PC-9 (cell line): Measurements from ENCODE around the gene MCF2L. TPM values are rescaled to one million over a fixed set of nuclear protein-coding genes. Genes with fewer than 3 reads are reported as not detected.
A peak's percentile ranks its signal among the peaks of the same experiment; 100 is the strongest.

ENCODE experiments used
- BruUV-seq: library from RNA; stranded (reverse); fragments of 400-500 nt; replicated peaks from 2 replicates; lab custom pipeline; 2021; lab: Mats Ljungman, UMichigan
- CTCF ChIA-PET: fragments of 300-600 bp; sonication (Branson Sonifier 250); formaldehyde crosslinking; loops from one replicate; lab custom pipeline; 2022; ENCODE audit warnings: antibody characterized with exemption; lab: Charles Lee
- POLR2A ChIA-PET: fragments of 300-600 bp; sonication (Branson Sonifier 250); formaldehyde crosslinking; loops from one replicate; lab custom pipeline; 2022; ENCODE audit warnings: antibody characterized with exemption; ENCODE audit not compliant: unreplicated experiment; lab: Charles Lee
- DNase-seq, 2 experiments: peaks; one replicate each; pipeline versions ENCODE4 v3.0.0 to v3.0.0-alpha.2; 2015 to 2022; ENCODE audit warnings: mixed read lengths in 1 of 2
- H2AFZ ChIP-seq: fragments of 200-600 bp; sonication (generic); 2 replicates; pipeline ENCODE4 v1.8.1; 2017; ENCODE audit warnings: antibody characterized with exemption
- H3F3A ChIP-seq: fragments of 200-600 bp; sonication (generic); 2 replicates; pipeline ENCODE4 v1.8.1; 2017; ENCODE audit warnings: antibody characterized with exemption, mild to moderate bottlenecking, low read depth; ENCODE audit not compliant: insufficient read depth
- H3K27ac ChIP-seq: fragments of 200-600 bp; sonication (generic); 2 replicates; pipeline ENCODE4 v1.6.1; 2016; ENCODE audit warnings: mixed run types
- H3K27me3 ChIP-seq: fragments of 200-600 bp; sonication (generic); 2 replicates; pipeline ENCODE4 v1.6.1; 2016; ENCODE audit warnings: low read depth, mixed run types; ENCODE audit not compliant: insufficient read depth
- H3K36me3 ChIP-seq: fragments of 200-600 bp; sonication (generic); 2 replicates; pipeline ENCODE4 v1.6.1; 2016; ENCODE audit warnings: low read depth, mixed run types
- H3K4me1 ChIP-seq: fragments of 200-600 bp; sonication (generic); replicated peaks from 2 replicates; pipeline ENCODE4 v1.6.1; 2016; ENCODE audit warnings: mixed run types; ENCODE audit not compliant: insufficient read depth
- H3K4me2 ChIP-seq: fragments of 200-600 bp; sonication (generic); 2 replicates; pipeline ENCODE4 v1.6.1; 2017; ENCODE audit warnings: mixed run types
- H3K4me3 ChIP-seq: fragments of 200-600 bp; sonication (generic); 2 replicates; pipeline ENCODE4 v1.6.1; 2016; ENCODE audit warnings: mixed run types
- H3K79me2 ChIP-seq: fragments of 200-600 bp; sonication (generic); 2 replicates; pipeline ENCODE4 v1.6.1; 2017; ENCODE audit warnings: low read depth, mixed run types
- H3K9me2 ChIP-seq: fragments of 200-600 bp; sonication (generic); 2 replicates; pipeline ENCODE4 v1.8.1; 2017; ENCODE audit warnings: mild to moderate bottlenecking; ENCODE audit not compliant: insufficient read depth
- H3K9me3 ChIP-seq: fragments of 200-600 bp; sonication (generic); 2 replicates; pipeline ENCODE4 v1.8.1; 2016; ENCODE audit warnings: low read depth; ENCODE audit not compliant: insufficient read depth
- H4K20me1 ChIP-seq: fragments of 200-600 bp; sonication (generic); 2 replicates; pipeline ENCODE4 v1.8.1; 2017; ENCODE audit not compliant: insufficient read depth
- CTCF ChIP-seq: fragments of 200-600 bp; sonication (generic); conservative IDR thresholded peaks from 2 replicates; pipeline ENCODE4 v1.6.1; 2017; ENCODE audit warnings: mixed run types, antibody characterized with exemption, mild to moderate bottlenecking, moderate library complexity
- EZH2 ChIP-seq: fragments of 200-600 bp; sonication (generic); IDR thresholded peaks from 2 replicates; pipeline ENCODE4 v1.8.0; 2017; ENCODE audit warnings: antibody characterized with exemption, low read depth
- intact Hi-C: fragments of 100-400 bp; cut with micrococcal nuclease; formaldehyde crosslinking; loops from one replicate; pipeline ENCODE4 v1.10.0; 2022; ENCODE audit not compliant: unreplicated experiment
- total RNA-seq: library from RNA; stranded (reverse); gene quantifications from 2 replicates; pipeline ENCODE4 v1.2.3, GENCODE V29; 2021

The MCF2L gene
- total RNA-seq, 1 experiment from 2014 or later = 28.2 TPM

DNA sequence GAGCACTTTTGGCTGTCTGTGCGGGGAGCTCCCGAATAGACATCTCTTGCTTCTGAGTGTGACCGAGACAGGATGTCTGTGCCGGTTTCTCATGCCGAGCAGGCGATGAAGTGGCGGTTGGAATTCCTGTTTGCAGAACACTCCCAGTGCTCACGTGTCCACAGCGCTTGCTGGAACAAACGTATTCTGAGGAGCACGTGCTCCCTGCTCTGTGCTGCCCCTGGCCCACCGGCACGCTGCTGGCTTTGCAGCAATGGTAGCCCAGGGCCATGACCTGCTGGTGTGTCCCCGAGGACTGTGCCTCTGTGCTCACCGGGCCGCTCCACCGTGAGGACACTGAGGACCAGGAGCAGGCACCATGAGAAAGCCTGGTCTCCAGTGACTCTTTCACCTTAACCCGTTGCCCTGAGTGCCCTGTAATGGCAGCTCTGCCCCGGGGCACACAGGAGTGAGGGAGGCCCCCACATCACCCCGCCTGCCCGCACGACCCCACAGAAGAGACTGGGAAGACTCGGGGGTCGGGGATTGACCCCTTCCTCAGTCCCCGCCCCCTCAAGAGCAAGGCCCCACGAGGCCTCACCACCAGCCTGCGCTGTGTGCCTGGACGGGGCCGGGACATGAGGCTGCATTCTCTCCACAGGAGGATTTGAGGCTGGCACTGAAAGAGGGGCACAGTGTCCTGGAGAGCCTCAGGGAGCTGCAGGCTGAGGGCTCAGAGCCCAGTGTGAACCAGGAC lies 96.6 kb downstream of the MCF2L start:
- CTCF ChIA-PET = no interaction called here
- no peak overlapping the region for H3K27ac ChIP-seq
- no peaks in the 10 kb centered on the region for H4K20me1 ChIP-seq
- H3K9me3 ChIP-seq = no peaks in the 10 kb centered on the region
- H3K4me1 ChIP-seq = peaks cover 13% of the 10 kb centered on the region
- TF ChIP-seq CTCF (no peak), EZH2 (no peak)
- intact Hi-C loops = loop anchor here (2.0 kb wide), 2 partner anchors 43 to 65 kb away; no protein-coding TSS in a partner anchor
- no peaks in the 10 kb centered on the region for H3K27me3 ChIP-seq
- H3K36me3 ChIP-seq = no peaks in the 10 kb centered on the region
- no peaks in the 10 kb centered on the region for H3K9me2 ChIP-seq
- H3K4me3 ChIP-seq = no peak overlapping the region
- TSS peak; percentile 80 for BruUV-seq
- peak in 1 of 2 experiments; percentile 47 for DNase-seq
- H3K79me2 ChIP-seq = no peaks in the 10 kb centered on the region
- no peak overlapping the region for H3K4me2 ChIP-seq
- POLR2A ChIA-PET = interaction anchor here (1.0 kb wide), 1 partner anchor 143 kb away, joined by 15 read pairs; the partner anchor contains the start of genes CUL4A and PCID2
- H3F3A ChIP-seq = peaks cover 8% of the 10 kb centered on the region; the same call in 1 of the 2 replicates
- H2AFZ ChIP-seq = no peak overlapping the region

GRCh38 chr13:113066142-113066455 lies 97.1 kb downstream of the MCF2L start:
- H3K27me3 ChIP-seq = no peaks in the 10 kb centered on the region
- no peaks in the 10 kb centered on the region for H3K9me3 ChIP-seq
- POLR2A ChIA-PET = no interaction called here
- TF ChIP-seq CTCF = no peak
- TF ChIP-seq EZH2 = no peak
- no peak overlapping the region for H3K4me2 ChIP-seq
- H3K36me3 ChIP-seq = no peaks in the 10 kb centered on the region
- peaks cover 8% of the 10 kb centered on the region; the same call in 1 of the 2 replicates for H3F3A ChIP-seq
- CTCF ChIA-PET = no interaction called here
- intact Hi-C loops = no loop called here
- no peak overlapping the region for H3K27ac ChIP-seq
- no peaks in the 10 kb centered on the region for H3K9me2 ChIP-seq
- H2AFZ ChIP-seq = no peak overlapping the region
- no peaks in the 10 kb centered on the region for H4K20me1 ChIP-seq
- DNase-seq = no peak
- H3K4me1 ChIP-seq = peaks cover 13% of the 10 kb centered on the region
- no TSS peak for BruUV-seq
- no peak overlapping the region for H3K4me3 ChIP-seq
- H3K79me2 ChIP-seq = no peaks in the 10 kb centered on the region

- no peak for TF ChIP-seq EZH2
- no peak for TF ChIP-seq CTCF
Observed at GRCh38 chr13:113066746-113067145, 97.7 kb downstream of the MCF2L start.

More at GRCh38 chr13:113066746-113067145, 97.7 kb downstream of the MCF2L start:
- no peak overlapping the region for H3K4me3 ChIP-seq
- DNase-seq = no peak
- POLR2A ChIA-PET = no interaction called here
- H2AFZ ChIP-seq = no peak overlapping the region
- H3K4me1 ChIP-seq = peaks cover 13% of the 10 kb centered on the region
- H3K27ac ChIP-seq = no peak overlapping the region
- intact Hi-C loops = no loop called here
- CTCF ChIA-PET = interaction anchor here (0.6 kb wide), 1 partner anchor 102 kb away, joined by 9 read pairs; no protein-coding TSS in a partner anchor
- no peak overlapping the region for H3K4me2 ChIP-seq
- no peaks in the 10 kb centered on the region for H3K36me3 ChIP-seq
- H3K9me2 ChIP-seq = no peaks in the 10 kb centered on the region
- no peaks in the 10 kb centered on the region for H4K20me1 ChIP-seq
- H3K79me2 ChIP-seq = no peaks in the 10 kb centered on the region
- H3F3A ChIP-seq = peaks cover 8% of the 10 kb centered on the region; the same call in 1 of the 2 replicates
- BruUV-seq = no TSS peak
- H3K27me3 ChIP-seq = no peaks in the 10 kb centered on the region
- no peaks in the 10 kb centered on the region for H3K9me3 ChIP-seq
